ENCODE measurements around the gene XXYLT1. TPM values are rescaled to one million over a fixed set of nuclear protein-coding genes. Genes with fewer than 3 reads are reported as not detected.

Gene XXYLT1
- total RNA-seq, 1 donor from 2014 or later: 25.4 TPM

GRCh38 chr3:195034101-195034500 is 236.9 kb downstream of the XXYLT1 start:
- peaks cover 3% of the 10 kb centered on the region for H3K27me3 Mint-ChIP-seq
- no peak for TF ChIP-seq CTCF (IDR thresholded peaks at IDR 0.05; ENCODE audit: unreplicated experiment)
- H3K27ac Mint-ChIP-seq: peak overlapping the region; percentile 84
- no peak for DNase-seq (ENCODE audit: low spot score, unreplicated experiment)
- no peak overlapping the region for H3K4me3 Mint-ChIP-seq (ENCODE audit: low read depth)
- peaks cover 52% of the 10 kb centered on the region for H3K4me1 Mint-ChIP-seq (ENCODE audit: low read depth)
- no peaks in the 10 kb centered on the region for H3K36me3 Mint-ChIP-seq (ENCODE audit: insufficient read depth)
- H3K9me3 Mint-ChIP-seq (ENCODE audit: low read depth): peaks cover 7% of the 10 kb centered on the region

DNA sequence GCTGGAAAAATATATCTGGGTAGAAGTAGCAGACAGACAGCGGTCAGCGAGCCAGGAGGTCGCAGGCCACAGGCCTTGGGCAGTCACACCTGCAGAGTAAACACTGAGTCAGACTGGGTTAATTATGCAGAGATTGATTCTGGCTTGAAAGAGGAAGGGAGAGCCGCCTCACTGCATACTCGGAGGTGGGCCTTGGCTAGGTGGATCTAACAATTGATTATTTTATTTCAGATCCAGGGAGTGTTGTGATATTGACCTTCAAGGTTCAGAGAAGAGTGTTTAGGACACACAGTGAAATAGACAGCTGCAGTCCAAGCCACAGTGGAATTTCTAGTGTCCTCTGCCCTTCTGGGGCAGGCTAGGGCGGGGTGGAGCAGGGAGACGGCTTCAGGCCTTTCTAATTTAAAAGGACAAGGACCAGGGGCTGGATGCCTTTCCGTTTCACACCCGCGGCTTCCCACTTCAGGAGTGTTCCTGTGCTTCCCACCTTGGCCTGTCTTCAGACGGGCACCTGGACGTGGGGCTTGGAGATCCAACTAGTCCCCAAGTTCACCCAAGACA is 237.3 kb downstream of the XXYLT1 start:
- Mint-ChIP-seq H3K4me1 (ENCODE audit: low read depth) (peaks cover 49% of the 10 kb centered on the region), H3K27me3 (peaks cover 3% of the 10 kb centered on the region), H3K9me3 (ENCODE audit: low read depth) (peaks cover 7% of the 10 kb centered on the region), H3K4me3 (ENCODE audit: low read depth) (no peak overlapping the region), H3K36me3 (ENCODE audit: insufficient read depth) (no peaks in the 10 kb centered on the region), H3K27ac (peak overlapping the region; percentile 84)
- no peak for DNase-seq (ENCODE audit: low spot score, unreplicated experiment)
- TF ChIP-seq CTCF (IDR thresholded peaks at IDR 0.05; ENCODE audit: unreplicated experiment): no peak

- DNase-seq (ENCODE audit: low spot score, unreplicated experiment): no peak
- Mint-ChIP-seq H3K27me3 (peaks cover 3% of the 10 kb centered on the region), H3K4me3 (ENCODE audit: low read depth) (no peak overlapping the region), H3K4me1 (ENCODE audit: low read depth) (peaks cover 43% of the 10 kb centered on the region), H3K27ac (peak overlapping the region; percentile 77), H3K36me3 (ENCODE audit: insufficient read depth) (no peaks in the 10 kb centered on the region), H3K9me3 (ENCODE audit: low read depth) (peaks cover 4% of the 10 kb centered on the region)
- TF ChIP-seq CTCF (IDR thresholded peaks at IDR 0.05; ENCODE audit: unreplicated experiment): no peak
Observed at GRCh38 chr3:195032955-195033354, 238.0 kb downstream of the XXYLT1 start.

- no peaks in the 10 kb centered on the region for H3K9me3 Mint-ChIP-seq (ENCODE audit: low read depth)
- peaks cover 42% of the 10 kb centered on the region for H3K4me1 Mint-ChIP-seq (ENCODE audit: low read depth)
- TF ChIP-seq CTCF (IDR thresholded peaks at IDR 0.05; ENCODE audit: unreplicated experiment): no peak
- DNase-seq (ENCODE audit: low spot score, unreplicated experiment): no peak
- peaks cover 3% of the 10 kb centered on the region for H3K27me3 Mint-ChIP-seq
- H3K27ac Mint-ChIP-seq: peak overlapping the region; percentile 77
- no peaks in the 10 kb centered on the region for H3K36me3 Mint-ChIP-seq (ENCODE audit: insufficient read depth)
- H3K4me3 Mint-ChIP-seq (ENCODE audit: low read depth): no peak overlapping the region
Observed at GRCh38 chr3:195032106-195032759, 238.7 kb downstream of the XXYLT1 start.

- H3K4me3 Mint-ChIP-seq (ENCODE audit: low read depth): no peak overlapping the region
- no peak for TF ChIP-seq CTCF (IDR thresholded peaks at IDR 0.05; ENCODE audit: unreplicated experiment)
Observed at GRCh38 chr3:195031574-195032003, 239.4 kb downstream of the XXYLT1 start.

More at GRCh38 chr3:195031574-195032003, 239.4 kb downstream of the XXYLT1 start:
- Mint-ChIP-seq H3K36me3 (ENCODE audit: insufficient read depth) (no peaks in the 10 kb centered on the region), H3K9me3 (ENCODE audit: low read depth) (no peaks in the 10 kb centered on the region), H3K27me3 (peaks cover 3% of the 10 kb centered on the region), H3K4me1 (ENCODE audit: low read depth) (peaks cover 42% of the 10 kb centered on the region), H3K27ac (peak overlapping the region; percentile 49)
- no peak for DNase-seq (ENCODE audit: low spot score, unreplicated experiment)

All from progenitor cell of endocrine pancreas (in vitro differentiated cells).